K562 (cell line): ENCODE results near the gene COX7B. TPM values are rescaled to one million over a fixed set of nuclear protein-coding genes. Genes with fewer than 3 reads are reported as not detected.

Experiments
- ARID3B ChIP-seq: fragments of 250-450 bp; sonication (Bioruptor Pico); IDR thresholded peaks from 2 replicates; pipeline ENCODE4 v1.4.0; 2020; ENCODE audit warnings: borderline replicate concordance
- KAT2B ChIP-seq: IDR thresholded peaks from one replicate; pipeline ENCODE4 v1.6.1; 2012; ENCODE audit warnings: low read depth, mild to moderate bottlenecking, control low read depth, inconsistent platforms, low read length, moderate library complexity
- NBN ChIP-seq: fragments of 450-650 bp; IDR thresholded peaks from 2 replicates; pipeline ENCODE4 v1.6.1; 2016; ENCODE audit warnings: low read depth, mild to moderate bottlenecking
- PHF21A ChIP-seq: fragments of 450-650 bp; IDR thresholded peaks from 2 replicates; pipeline ENCODE4 v1.6.1; 2017; ENCODE audit warnings: low read depth, borderline replicate concordance
- ZNF583 ChIP-seq: fragments of 250-450 bp; sonication (Bioruptor Pico); IDR thresholded peaks from 2 replicates; pipeline ENCODE4 v1.4.0; 2020
- polyA plus RNA-seq, 8 experiments: library from polyadenylated mRNA; depleted of rRNA in 4 of 8; stranded (reverse) in 5 of 8; unstranded in 3 of 8; fragments of >200 nt; fragmentation: Nextera tagmentation in 2 of 8; fragmentation: Illumina TruSeq in 1 of 8; extraction: Ambion mirVana in 2 of 8; extraction: Trizol in 1 of 8; gene quantifications; 2 replicates each; pipeline versions ENCODE4 v1.2.1 to v1.2.3, GENCODE V29; 2011 to 2014; ENCODE audit warnings: inconsistent platforms in 1 of 8, missing spikeins in 1 of 8
- total RNA-seq, 7 experiments: library from RNA; depleted of rRNA in 6 of 7; stranded (reverse); fragments of >200 nt in 6 of 7; fragmentation: Illumina TruSeq in 2 of 7; extraction: Trizol in 2 of 7; gene quantifications; 2 replicates each; pipeline versions ENCODE4 v1.2.1 to v1.2.3, GENCODE V29; 2011 to 2021; ENCODE audit warnings: low replicate concordance in 1 of 7
- TF ChIP-seq, protein P1 (sequence below): fragments of 450-650 bp; IDR thresholded peaks from 2 replicates; pipeline ENCODE4 v1.6.1; 2016; ENCODE audit warnings: low read depth
- TF ChIP-seq, protein P2 (sequence below): fragments of 250-450 bp; sonication (Bioruptor Pico); IDR thresholded peaks from 2 replicates; pipeline ENCODE4 v1.8.0; 2021; ENCODE audit warnings: borderline replicate concordance, mild to moderate bottlenecking, moderate library complexity; ENCODE audit not compliant: poor library complexity, severe bottlenecking

COX7B gene
- total and polyA plus RNA-seq, 9 of the 15 experiments (the other 6 are each of a cell fraction or from before 2014, with no cell fraction given) = 549 to 2,891 (median 1,307) TPM

DNA sequence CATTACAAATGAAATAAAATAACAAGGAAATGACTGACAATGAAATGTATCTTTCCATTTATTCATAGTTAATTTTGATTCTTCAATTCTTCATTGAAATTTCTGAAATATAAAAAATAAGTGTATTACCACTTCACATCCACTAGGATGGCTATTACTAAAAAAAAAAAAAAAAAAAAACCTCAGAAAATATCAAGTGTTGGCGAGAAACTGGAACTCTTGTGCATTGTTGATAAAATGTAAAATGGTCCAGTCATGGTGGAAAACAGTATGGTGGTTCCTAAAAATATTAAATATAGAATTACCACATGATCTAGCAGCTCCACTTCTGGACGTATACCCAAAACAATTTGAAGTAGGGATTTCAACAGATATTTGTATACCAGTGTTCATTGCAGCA is 47.3 kb downstream of the COX7B start (continued):
- TF ChIP-seq, protein P1, sequence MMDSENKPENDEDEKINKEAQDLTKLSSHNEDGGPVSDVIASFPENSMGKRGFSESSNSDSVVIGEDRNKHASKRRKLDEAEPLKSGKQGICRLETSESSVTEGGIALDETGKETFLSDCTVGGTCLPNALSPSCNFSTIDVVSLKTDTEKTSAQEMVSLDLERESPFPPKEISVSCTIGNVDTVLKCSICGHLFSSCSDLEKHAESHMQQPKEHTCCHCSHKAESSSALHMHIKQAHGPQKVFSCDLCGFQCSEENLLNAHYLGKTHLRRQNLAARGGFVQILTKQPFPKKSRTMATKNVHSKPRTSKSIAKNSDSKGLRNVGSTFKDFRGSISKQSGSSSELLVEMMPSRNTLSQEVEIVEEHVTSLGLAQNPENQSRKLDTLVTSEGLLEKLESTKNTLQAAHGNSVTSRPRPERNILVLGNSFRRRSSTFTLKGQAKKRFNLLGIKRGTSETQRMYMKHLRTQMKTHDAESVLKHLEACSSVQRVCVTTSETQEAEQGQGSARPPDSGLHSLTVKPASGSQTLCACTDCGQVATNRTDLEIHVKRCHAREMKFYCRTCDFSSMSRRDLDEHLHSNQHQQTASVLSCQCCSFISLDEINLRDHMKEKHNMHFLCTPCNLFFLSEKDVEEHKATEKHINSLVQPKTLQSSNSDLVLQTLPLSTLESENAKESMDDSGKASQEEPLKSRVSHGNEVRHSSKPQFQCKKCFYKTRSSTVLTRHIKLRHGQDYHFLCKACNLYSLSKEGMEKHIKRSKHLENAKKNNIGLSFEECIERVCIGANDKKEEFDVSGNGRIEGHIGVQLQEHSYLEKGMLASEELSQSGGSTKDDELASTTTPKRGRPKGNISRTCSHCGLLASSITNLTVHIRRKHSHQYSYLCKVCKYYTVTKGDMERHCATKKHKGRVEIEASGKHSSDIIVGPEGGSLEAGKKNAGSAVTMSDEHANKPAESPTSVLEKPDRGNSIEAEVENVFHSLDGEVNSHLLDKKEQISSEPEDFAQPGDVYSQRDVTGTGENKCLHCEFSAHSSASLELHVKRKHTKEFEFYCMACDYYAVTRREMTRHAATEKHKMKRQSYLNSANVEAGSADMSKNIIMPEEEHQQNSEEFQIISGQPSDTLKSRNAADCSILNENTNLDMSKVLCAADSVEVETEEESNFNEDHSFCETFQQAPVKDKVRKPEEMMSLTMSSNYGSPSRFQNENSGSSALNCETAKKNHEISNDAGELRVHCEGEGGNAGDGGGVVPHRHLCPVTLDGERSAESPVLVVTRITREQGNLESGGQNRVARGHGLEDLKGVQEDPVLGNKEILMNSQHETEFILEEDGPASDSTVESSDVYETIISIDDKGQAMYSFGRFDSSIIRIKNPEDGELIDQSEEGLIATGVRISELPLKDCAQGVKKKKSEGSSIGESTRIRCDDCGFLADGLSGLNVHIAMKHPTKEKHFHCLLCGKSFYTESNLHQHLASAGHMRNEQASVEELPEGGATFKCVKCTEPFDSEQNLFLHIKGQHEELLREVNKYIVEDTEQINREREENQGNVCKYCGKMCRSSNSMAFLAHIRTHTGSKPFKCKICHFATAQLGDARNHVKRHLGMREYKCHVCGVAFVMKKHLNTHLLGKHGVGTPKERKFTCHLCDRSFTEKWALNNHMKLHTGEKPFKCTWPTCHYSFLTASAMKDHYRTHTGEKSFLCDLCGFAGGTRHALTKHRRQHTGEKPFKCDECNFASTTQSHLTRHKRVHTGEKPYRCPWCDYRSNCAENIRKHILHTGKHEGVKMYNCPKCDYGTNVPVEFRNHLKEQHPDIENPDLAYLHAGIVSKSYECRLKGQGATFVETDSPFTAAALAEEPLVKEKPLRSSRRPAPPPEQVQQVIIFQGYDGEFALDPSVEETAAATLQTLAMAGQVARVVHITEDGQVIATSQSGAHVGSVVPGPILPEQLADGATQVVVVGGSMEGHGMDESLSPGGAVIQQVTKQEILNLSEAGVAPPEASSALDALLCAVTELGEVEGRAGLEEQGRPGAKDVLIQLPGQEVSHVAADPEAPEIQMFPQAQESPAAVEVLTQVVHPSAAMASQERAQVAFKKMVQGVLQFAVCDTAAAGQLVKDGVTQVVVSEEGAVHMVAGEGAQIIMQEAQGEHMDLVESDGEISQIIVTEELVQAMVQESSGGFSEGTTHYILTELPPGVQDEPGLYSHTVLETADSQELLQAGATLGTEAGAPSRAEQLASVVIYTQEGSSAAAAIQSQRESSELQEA = no peak
- TF ChIP-seq, protein P2, sequence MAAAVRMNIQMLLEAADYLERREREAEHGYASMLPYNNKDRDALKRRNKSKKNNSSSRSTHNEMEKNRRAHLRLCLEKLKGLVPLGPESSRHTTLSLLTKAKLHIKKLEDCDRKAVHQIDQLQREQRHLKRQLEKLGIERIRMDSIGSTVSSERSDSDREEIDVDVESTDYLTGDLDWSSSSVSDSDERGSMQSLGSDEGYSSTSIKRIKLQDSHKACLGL (CRISPR knock-in tag) = no peak
- no peak for TF ChIP-seq ARID3B (CRISPR knock-in tag)
- no peak for TF ChIP-seq NBN
- no peak for TF ChIP-seq KAT2B
- no peak for TF ChIP-seq PHF21A
- TF ChIP-seq ZNF583 = no peak
